CD4-positive, alpha-beta T cell treated with Interleukin-4 for 4 hours (primary cell): ENCODE measurements around the gene CPSF4L.
"Not testable (repeated sequence)": the region's sequence is repeated elsewhere in the genome, so short reads cannot be mapped to it uniquely, and the experiment has no call there.

ENCODE experiments used
- DNase-seq: peaks from one replicate; pipeline ENCODE4 v3.0.0-alpha.2; 2020

Gene CPSF4L, protein sequence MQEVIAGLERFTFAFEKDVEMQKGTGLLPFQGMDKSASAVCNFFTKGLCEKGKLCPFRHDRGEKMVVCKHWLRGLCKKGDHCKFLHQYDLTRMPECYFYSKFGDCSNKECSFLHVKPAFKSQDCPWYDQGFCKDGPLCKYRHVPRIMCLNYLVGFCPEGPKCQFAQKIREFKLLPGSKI

DNA sequence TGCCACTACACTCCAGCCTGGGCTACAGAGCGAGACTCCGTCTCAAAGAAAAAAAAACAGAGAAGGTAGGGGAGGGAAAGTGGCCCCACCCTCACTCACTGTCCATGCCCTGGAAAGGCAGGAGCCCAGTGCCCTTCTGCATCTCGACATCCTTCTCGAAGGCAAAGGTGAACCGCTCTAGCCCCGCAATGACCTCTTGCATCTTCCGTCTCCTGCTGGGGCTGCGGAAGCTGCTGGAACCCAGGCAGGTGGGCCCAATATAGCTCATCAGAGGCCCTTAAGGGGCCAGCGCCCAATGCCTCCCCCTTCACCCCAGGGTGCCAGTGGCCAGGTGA lies at the start of gene CPSF4L:
CPSF4L (minus strand) TSS at position 264 of the 335 bp plus-strand sequence; CDS start at position 202, 62 bp downstream.
- DNase-seq, result no peak

DNA sequence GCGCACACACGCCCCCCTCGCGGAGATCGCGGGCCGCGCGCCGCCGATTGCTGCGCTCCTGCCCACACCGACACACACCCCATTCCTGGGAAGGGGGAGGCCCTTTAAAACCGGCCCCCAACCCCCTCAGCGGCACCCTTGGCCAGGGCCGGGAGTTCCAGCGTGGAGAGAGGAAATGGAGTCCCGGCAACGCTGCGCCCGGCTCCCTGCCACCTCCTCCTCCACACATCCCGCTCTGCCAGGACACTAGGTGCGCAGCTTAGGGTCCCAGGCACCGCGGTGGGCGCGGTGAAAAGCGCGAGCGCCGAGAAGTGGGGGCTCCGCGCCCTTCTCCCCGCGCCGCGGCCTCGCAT lies 49.7 kb upstream of the CPSF4L start:
- no peak for DNase-seq

DNA sequence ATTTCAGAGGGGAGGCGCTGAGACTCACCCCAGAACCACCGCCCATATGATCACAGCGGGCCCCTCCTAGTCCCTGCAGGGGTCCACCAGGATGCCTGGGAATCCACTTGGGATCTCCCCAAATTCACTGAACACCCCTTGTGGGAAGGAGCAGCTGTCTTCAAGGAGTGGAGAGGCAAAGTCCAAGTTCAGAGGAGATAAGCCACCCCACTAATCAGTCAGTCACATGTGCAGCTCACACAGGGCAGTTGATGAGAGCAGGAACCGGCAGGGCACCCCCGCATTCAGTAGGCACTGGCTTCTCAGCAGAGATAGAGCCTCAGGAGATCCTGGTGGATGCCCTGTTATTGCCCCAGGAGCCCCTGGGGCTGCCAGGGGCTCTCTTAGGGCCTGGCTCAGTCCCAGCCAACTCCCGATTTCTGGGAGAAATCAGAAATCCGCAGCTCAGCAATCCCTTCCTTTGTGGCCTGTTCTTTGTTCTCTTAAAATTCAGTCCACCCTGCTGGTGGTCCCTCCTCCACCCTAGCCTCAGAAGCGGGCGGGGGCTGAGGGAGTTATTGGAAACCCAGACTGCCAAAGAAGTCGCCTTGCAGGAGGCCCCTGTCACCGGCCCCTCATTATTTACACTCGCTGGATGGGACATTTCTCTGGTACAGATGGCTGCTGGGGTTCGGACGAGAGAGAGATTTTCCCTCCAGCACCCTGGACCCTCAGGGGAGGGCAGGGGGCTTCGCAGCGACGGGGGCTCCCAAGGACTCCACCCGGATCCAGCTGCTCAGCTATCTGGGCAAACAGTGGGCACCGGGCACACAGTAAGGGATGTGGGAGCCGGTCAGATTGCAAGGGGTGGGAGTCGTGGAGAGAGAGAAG lies 48.3 kb upstream of the CPSF4L start:
- no peak for DNase-seq

DNA sequence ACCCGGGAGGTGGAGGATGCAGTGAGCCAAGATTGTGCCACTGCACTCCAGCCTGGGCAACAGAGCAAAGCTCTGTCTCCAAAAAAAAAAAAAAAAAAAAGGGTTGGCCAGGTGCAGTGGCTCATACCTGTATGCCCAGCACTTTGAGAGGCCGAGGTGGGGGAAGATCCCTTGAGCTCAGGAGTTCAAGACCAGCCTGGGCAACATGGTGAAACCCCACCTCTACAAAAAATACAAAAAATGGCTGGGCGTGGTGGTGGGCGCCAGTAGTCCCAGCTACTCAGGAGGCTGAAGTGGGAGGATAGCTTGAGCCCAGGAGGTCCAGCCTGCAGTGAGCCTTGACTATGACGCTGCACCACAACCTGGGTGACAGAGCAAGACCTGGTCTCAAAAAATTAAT lies 47.3 kb upstream of the CPSF4L start:
- DNase-seq, result not testable (repeated sequence)

DNA sequence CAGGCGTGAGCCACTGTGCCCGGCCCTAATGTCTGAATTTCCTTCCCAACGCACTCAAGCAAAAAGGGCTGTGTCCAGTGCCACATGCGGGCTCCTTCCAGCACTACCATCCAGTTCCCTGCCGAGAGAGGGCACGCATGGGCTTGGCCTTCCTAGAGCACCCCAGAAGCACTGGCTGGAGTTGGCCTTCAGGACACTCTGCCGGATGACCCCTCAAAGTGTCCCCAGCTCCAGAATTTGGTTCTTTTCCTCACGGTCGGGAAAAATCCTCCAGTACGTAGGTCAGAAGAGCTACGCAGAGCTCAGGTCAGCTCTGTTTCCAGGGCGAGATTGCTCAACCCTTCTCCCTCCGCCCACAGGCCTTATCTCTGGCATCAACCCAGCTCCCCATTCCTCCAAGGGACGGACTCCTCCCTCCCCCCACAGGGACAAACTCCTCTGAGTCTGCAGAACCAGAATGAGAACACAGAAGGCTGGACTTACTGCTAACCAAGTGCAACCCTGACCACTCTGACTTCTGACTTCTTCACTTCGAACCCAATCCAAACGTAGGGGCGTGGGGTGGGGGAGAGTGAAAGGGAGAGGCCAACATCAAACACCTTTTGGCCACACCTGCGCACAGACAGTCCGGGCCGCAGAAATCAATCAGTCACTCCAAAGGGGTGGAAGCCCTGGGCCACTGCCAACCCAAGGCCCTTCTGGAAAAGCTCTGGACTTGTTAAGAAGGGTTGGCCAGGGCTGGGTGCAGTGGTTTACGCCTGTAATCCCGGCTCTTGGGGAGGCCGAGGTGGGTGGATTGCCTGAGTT lies 46.5 kb upstream of the CPSF4L start:
- DNase-seq, result no peak

DNA sequence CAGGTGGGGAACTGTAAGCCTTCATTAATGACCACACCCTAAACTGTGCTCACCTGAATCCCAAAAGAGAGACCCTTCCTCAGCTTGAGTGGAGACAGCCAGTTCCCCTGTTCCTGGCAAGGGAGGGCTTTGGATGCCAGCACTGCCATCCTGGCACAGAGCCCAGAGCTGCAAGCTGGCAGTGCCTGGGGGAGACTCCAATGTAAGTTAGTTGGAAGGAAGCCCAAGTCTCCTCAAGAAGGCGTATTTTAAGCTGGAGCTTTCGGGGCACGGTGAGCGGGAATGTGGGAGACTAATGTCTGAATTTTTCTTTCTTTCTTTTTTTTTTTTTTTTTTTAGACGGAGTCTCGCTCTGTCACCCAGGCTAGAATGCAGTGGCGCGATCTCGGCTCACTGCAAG lies 45.5 kb upstream of the CPSF4L start:
- DNase-seq, result no peak

DNA sequence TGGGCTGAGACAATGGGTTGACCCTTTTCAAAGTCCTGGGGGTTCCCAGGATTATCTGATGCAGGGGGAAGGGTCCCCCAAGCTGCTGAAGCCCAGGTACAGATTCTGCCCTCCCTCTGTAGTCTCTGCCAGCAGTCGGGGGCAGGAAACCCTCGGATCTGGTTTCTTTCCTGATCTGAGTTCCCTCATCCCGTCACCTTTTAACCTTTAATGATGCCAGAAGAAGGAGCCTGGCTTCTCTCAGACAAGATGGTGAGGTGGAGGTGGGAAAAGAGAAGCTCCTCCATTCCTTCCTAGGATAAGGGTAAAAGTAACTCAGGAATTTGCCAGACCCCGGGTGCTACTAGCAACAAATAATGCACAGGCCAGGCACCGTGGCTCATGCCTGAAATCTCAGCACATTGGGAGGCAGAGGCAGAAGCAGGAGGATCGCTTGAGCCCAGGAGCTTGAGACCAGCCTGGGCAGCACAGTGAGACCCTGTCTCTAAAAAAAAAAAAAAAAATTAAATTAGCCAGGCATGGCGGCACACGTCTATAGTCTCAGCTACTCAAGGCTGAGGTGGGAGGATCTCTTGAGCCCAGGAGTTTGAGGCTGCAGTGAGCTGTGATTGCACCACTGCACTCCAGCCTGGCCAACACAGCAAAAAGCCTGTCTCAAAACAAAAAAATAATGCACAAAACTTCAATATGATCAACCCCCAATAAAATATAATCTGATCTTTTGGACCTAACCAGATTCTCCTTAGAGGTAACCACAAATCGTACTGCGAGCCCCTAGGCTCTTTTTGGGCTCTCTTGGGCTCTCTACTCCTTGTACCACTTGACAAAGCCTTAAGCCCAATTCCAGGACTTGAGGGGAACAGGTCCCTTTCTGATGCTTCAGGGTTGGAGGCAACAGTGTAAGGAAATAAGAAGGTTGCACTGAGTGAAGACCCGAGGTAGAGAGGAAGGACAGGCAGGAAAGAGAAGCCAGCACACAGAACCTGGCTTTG lies 44.5 kb upstream of the CPSF4L start:
- DNase-seq, result no peak

DNA sequence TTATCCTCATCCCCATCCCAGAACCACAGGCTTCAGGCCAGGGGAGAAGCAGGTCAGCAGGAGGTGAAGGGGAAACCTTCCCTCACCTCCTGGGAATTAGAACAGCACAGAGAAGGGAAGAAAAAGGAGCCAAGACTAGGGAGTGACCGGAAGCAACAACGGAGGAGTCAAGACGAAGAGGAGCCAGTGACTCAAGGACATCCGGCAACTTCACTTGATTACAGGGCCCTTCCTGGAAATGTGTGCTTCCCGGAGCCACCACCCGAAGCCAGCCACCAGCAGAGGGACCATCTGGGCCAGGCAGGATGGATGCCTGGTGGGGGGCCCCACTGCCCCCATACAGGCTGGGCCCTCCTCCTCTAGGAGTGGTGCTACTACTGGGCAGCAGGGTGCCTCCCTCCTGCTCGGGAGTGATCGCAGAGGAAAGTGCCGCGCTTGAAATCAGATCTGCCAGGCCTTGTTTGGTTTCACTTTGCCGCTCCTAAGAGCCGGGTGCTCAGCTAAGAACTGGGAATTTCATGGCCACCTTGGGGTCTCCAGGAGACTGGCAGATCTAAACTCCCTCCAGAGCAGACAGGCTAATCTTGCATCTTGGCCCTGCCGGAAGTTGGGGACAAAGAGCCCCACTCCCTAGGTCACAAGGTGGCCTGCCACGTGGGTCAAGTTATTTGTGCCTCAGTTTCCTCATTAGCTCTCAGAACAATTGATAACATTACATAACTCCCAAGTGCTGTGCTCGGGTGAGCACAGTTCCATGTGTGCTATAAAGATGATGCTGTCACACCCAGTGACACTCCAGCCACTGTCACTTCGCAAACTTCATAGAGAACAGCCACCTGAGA lies 43.5 kb upstream of the CPSF4L start:
- DNase-seq, result no peak

DNA sequence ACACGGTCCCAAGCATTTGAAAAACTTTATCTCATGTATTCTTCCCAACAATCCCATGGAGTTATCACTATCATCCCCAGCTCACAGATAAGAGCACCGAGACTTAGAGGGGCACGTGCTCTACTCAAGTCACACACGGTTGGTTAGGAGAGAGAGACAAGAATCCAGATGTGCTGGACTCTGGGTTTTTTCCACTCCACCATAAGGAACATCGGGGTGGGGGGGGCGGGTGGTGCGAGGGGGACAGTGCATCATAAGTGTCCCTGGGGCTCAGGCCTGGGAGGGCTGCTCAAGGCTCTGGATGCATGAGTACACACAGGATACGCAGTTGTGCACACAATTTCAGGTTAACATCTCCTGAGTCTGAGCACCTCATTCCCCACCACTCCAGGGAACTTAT lies 42.8 kb upstream of the CPSF4L start:
- DNase-seq, result no peak

DNA sequence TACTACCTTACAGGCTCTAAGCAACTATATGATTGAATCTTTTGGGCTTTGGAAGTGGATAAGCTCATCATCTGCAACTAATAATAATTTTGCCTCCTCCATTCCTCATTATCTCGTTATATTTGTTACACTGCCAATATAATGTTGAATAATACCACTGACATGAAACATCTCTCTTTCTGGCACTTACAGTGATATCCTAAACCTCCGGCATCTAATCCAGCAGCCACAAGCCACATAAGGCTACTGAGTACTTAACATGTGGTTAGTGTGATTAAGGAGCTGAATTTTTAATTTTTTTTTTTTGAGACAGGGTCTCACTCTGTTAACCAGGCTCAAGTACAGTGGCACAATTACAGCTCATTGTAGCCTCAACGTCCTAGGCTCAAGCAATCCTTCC lies 40.5 kb upstream of the CPSF4L start:
- no peak for DNase-seq

DNA sequence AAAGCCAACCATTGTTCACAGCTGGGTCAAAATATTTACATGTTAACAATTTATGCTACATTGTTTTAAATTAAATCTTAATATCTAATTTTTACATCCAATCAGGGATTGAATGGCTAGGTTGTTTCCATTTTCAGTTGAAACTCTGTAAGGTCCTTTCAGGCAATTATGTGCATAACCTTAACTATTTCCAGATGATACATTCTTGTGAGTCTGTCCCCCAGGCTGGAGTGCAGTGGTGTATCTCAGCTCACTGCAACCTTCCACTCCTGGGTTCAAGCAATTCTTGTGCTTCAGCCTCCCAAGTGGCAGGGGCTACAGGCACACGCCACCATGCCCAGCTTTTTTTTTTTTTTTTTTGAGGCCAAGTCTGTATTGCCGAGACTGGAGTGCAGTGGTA lies 39.7 kb upstream of the CPSF4L start:
- no peak for DNase-seq

DNA sequence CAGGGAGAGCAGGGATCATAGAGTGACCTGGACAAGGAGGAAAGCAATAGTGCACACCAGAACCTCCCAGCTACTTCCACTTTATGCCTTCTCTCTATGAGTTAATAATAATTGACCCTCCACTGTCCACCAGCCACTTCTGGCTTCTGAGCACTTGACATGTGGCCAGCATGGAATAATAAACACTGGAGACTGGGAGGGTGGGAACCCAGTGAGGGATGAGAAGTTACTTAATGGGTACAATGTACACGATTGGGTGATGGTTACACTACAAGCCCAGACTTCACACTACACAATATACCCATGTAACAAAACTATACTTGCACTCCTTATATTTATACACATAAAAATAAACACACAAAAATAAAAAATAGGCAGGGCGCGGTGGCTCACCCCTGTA lies 38.7 kb upstream of the CPSF4L start:
- no peak for DNase-seq

DNA sequence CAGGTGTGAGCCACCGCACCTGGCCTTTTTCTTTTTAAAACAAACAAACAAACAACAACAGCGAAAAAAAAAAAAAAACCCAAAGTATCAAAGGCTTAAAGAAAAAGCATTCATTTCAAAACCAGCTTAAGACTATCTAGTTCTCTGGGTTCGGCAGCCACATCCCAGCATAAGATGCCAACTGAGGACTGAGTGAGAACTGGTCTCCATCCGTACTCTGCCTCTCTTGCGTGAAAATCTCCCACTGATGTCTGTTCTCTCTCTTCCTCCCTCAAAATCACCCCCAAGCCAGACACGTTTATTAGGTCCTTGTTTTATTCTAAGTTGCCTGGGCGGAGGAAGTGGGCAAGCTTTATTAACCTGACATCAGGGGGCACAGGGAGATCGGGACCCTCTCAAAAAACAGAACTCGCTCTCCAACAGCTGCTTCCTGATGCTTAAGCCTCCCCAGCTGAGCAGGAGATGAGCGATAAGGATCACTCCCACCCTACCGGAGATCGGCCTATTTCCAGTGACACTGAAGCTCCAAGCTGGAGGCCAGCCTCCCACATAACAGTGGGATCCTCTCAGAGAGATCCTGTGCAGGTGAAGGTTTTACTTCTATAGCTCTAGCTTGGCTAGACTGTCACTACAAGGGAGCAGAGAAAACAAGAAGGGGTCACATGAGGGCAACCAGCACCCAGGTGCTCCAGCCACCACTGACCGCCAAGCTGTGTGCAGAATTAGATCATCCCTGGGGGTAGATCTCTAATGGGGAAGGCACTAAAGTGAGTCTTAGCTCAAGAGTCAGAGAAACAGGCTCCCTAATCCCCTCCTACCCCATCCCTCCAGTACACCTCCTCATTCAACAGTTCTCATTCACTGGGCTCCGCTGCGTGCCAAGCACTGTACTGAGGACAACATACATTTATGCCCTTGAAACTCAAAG lies 36.5 kb upstream of the CPSF4L start:
- DNase-seq, result no peak

DNA sequence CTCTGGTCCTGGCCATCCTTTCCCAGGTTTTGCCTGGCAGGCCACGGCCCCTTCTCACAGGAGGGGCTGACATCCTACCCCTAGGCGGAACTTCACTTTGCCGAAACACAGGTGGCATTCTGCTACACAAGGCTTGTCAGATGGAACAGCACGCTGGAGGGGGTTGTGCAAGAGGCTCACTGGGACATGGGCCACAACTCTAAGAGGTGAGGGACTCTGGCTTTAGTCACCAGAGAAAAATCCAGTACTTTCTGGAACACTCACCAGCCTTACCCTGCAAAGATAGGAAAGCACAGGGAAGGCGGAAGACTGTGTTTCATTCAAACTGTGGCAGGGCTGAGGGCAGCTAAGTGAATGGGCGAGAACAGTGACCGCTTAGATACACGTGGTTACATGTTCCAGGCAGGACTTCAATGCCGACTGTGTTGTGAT lies 31.8 kb upstream of the CPSF4L start:
- DNase-seq, result no peak

DNA sequence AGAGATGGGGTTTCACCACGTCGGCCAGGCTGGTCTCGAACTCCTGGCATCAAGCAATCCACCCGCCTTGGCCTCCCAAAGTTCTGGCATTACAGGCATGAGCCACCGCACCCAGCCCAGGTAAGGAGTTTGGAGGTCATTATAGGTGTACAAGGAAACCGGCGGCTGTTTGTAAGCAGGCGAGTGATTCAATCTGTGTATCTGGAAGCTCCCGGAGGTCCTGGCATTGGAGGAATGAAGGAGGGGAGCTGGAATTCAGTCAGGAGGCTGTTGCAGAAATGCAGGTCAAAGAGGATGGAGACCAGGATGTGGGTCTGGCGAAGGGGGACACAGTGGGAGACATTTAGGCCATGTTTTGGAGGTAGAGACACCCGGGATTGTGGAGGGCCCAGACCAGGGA lies 31.4 kb upstream of the CPSF4L start:
- DNase-seq, result no peak

DNA sequence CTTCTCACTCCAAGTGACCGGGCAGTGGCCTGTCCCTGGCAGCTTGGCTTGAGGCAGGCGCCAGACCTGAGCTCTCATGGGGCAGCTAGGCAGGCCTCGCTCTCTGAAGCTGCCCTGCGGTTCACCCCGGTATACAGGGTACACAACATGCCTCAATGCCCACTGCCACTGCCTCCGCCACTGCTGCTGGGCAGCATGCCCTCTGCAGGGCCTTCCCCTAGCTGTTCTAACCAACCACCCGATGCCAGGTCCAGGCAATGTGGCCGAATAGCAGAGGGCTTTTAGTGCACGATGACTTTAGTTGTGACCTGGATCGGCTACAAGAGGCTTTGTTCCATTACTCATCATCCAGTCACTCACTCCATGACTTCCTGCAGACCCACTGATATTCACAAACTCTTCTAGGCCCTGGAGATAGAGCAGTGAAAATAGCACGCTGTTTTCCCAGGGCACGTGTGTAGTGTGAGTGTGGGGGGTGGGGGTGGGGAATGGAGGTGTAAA lies 30.4 kb upstream of the CPSF4L start:
- DNase-seq, result no peak

DNA sequence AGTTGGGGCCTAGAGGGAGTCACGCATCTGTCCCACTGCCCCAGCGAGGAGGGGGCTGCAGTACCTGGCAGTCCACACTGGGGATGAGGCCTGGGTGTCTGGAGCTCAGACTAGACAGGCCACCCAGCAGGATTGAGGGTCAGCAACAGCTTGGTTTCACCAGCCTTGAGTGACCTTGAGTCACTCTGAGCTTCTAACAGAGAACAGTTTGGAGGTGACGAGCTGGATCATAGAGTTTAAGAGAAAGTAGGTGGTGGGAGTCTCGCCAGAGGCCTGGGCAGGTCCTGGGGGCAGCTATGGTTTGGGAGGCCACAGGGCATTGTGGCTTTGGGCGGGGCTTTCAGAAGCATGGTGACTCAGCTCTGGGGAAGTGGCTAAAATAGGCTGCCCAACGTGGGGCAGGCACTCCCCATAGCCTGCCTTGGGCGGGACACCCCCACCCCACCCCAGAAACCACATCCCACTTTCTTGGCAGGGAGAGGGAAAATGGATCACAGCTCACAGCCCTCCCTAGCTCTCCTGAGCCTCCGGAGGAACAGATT lies 29.7 kb upstream of the CPSF4L start:
- DNase-seq, result peak; percentile 13

DNA sequence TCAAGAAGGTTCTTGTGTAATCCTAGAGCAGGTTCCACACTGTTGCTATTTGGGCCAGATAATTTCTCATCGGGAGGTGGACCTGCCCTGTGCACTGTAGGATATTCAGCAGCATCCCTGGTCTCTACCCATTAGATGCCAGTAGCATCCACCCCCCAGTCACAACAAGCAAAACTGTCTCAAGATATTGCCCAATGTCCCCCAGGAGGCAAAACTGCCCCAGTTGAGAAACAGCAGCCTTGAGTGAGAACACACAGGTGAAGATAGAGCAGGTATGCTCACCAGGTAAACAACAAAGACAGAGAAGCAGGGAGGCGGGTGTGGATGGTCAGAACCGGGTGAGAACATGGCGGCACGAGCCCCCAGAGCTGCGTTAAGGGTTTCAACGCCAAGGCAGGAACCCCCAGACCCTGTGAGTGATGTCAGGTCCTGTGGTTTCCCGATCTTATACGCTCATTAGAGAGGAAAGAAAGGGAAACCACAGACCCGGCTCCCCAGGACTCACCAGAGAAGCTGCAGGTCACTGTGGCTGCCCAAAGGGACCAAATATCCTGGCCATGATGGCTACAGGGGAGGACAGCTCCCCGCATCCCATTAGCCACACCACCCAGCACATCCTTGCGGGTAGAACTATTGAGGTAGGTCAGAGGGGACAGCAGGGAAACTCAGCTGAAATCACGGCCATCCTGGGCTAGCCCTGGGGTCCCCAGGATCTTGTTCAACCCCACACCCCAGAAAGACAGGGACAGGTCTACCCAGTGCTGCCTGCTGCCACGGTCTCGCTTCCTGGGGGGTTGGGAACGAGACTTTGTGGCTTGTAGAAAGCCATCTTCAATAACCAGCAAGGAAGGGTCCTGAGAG lies 28.9 kb upstream of the CPSF4L start:
- DNase-seq, result no peak
